Fibroblast of the aortic adventitia (primary cell): ENCODE measurements around the gene CDKN2AIP. TPM values are rescaled to one million over a fixed set of nuclear protein-coding genes. Genes with fewer than 3 reads are reported as not detected.

Experiments used
- DNase-seq: peaks from one replicate; pipeline ENCODE4 v3.0.0-alpha.2; 2010; ENCODE audit warnings: low read depth
- H3K4me3 ChIP-seq: 2 replicates; pipeline ENCODE4 v1.5.1; 2011; ENCODE audit warnings: low read depth, mild to moderate bottlenecking, control low read depth, low read length, moderate library complexity
- total RNA-seq: library from RNA; depleted of rRNA; stranded (reverse); fragments of >200 nt; gene quantifications from 2 replicates; pipeline ENCODE4 v1.2.3, GENCODE V29; 2012; ENCODE audit warnings: low replicate concordance
- TF ChIP-seq, protein P1 (sequence below): IDR thresholded peaks from 2 replicates; pipeline ENCODE4 v1.5.1; 2011; ENCODE audit warnings: mild to moderate bottlenecking, low read length, control low read depth, inconsistent platforms; ENCODE audit not compliant: insufficient read depth

The CDKN2AIP gene
- total RNA-seq, 1 donor, result 18.4 TPM

DNA sequence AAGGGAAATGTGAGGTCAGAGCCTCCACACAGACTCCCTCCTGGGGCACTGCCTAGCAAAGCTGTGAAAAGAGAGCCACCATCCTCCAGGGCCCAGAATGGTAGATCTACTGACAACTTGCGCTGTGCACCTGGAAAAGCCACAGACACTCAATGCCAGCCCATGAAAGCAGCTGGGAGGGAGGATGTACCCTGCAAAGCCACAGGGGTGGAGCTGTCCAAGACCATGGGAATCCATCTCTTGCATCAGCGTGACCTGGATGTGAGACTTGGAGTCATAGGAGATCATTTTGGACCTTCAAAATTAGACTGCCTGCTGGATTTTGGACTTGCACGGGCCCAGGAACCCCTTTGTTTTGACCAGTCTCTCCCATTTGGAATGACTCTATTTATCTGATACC is 22.8 kb downstream of the CDKN2AIP start:
- DNase-seq, result no peak
- no peak overlapping the region for H3K4me3 ChIP-seq
- TF ChIP-seq, protein P1, sequence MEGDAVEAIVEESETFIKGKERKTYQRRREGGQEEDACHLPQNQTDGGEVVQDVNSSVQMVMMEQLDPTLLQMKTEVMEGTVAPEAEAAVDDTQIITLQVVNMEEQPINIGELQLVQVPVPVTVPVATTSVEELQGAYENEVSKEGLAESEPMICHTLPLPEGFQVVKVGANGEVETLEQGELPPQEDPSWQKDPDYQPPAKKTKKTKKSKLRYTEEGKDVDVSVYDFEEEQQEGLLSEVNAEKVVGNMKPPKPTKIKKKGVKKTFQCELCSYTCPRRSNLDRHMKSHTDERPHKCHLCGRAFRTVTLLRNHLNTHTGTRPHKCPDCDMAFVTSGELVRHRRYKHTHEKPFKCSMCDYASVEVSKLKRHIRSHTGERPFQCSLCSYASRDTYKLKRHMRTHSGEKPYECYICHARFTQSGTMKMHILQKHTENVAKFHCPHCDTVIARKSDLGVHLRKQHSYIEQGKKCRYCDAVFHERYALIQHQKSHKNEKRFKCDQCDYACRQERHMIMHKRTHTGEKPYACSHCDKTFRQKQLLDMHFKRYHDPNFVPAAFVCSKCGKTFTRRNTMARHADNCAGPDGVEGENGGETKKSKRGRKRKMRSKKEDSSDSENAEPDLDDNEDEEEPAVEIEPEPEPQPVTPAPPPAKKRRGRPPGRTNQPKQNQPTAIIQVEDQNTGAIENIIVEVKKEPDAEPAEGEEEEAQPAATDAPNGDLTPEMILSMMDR, result no peak

DNA sequence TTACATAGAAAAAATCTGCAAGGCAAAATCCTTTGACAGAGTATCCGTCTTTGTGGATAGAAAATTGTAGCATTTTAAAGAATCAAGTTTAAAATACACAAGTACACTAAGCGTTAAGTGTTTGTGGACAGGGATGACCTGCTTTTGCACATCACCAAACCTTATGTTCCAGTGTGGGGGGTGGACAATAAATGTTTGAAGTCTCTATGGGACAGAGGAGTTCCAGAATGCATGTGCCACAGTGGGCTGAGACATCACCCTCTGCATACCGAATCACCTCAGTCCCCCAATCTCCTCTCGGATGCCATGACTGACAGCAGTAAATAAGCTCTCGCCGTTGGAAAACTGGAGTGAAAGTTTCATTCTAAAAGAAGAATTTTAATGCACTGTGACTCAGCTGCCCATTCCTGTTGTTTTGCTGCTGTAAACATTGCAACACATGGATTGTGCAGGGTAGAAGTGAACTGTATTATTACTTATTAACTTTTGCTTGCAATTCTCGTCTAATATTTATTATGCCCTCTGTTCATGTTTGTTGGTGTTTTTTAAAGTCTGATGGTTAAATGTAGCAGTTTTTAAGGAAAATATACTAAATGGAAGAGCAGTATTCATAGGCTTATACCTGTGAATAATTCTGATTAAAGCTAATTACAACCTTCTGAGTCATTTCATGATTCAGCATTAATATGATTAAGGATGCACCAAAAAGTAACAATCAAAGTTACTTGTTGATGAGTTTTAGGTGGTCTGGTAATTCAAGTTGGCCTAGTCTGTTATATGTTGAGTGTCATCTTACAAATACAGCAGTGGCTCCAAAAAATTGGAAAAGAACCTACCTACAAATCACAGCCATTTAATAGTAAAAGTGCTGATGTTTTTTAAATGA is 24.0 kb downstream of the CDKN2AIP start:
- no peak for DNase-seq
- TF ChIP-seq, protein P1, result no peak
- no peak overlapping the region for H3K4me3 ChIP-seq

DNA sequence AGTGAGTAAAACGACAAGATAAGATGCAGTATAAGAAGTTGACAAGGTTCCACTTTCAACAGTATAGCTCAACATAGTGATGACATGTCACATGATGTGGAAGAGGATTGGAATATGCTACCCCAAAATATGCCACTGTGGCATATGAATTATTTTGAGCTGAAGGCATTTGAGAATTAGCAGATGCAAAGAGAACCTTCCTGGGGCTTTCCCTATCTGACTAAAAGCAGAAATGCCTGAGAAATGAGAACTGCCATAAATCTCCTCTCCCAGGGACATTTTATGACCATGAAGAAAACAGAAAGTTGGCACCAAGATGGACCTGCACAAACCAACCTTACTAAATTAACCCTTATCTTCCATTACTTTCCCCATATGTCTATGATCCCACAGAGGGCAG is 24.8 kb downstream of the CDKN2AIP start:
- TF ChIP-seq, protein P1, result no peak
- no peak overlapping the region for H3K4me3 ChIP-seq
- no peak for DNase-seq

DNA sequence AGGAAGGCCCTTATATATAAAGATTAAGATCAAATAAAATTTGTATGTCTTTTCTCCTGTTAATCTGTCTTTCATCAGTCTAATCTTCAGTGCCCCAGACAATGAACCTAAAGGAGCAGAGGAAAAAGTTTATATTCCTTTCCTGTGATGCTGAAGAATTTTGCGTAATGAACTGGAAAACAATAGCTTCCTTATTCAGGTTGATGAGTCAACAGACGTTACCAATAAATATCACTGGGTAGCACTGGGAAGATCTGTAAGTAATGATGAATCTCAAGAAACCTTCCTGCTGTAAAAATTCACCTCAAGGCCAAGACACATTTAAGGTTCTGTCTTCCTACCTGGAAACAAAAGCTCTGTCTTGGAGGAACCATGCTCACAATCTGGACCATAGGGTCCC is 25.5 kb downstream of the CDKN2AIP start:
- H3K4me3 ChIP-seq, result no peak overlapping the region
- DNase-seq, result peak; percentile 18
- TF ChIP-seq, protein P1, result no peak

DNA sequence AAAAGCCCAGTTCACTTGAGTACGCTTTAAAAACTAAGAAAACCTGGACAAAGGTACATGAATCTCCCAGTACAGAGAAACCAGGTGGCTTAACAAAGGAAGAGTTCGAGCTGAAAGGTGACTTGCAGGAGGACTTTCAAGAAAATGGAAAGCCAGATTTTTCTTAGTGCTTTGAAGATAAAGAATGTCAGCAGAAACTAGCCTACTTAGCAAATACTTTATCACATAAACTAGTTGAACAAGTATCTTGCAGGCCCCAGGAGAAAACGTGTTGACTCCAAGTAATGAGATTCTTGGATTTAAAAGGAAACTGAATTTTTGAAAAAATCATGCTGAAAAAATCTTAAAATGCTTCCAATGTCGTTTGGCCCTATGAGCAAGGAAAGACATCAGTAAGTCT is 26.4 kb downstream of the CDKN2AIP start:
- TF ChIP-seq, protein P1, result no peak
- no peak for DNase-seq
- H3K4me3 ChIP-seq, result no peak overlapping the region

DNA sequence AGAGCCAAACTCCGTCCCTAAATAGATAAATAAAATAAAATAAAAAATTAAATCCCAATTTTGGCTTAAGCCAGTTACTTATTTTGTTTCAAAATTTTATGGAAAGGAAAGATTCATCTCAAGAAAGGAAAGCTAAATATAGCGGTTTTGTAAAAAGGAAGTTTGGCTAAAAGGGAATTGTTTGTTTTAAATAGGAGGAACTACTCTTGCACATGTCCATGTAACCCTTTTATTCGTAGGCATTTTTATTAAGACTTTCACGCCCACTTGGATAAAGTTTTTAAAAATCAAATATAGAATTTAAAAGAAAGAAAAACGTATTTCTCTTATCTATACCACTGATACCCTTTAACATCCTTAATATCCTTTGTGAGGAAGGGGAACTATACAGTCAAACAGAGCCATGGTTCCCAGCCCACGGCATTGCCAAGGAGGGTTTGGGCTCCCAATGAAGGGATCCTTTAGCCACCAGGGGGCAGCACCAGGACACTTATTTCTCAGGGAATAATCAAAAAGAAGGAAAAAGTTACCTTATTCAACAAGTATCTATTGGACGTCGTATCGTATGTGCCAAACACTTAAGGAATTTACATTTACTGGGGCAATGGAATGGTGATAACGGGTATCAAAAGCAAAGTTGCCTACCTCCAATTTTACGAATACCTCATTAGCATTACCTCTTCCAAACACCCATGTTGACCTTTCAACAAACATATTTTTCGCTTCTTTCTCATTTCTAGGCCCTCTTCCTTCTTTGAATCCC is 27.7 kb downstream of the CDKN2AIP start:
- DNase-seq, result peak; percentile 82
- H3K4me3 ChIP-seq, result no peak overlapping the region
- TF ChIP-seq, protein P1, result peak; percentile 80
